Tongue (tissue), 2 donors: ENCODE measurements around the gene ZNF785. TPM values are rescaled to one million over a fixed set of nuclear protein-coding genes. Genes with fewer than 3 reads are reported as not detected.
"Not testable (repeated sequence)": the region's sequence is repeated elsewhere in the genome, so short reads cannot be mapped to it uniquely, and the experiment has no call there.

ENCODE experiments used
- DNase-seq: peaks from one replicate; pipeline ENCODE4 v3.0.0-alpha.2; 2015
- total RNA-seq: library from RNA; depleted of rRNA; stranded (reverse); fragments of >200 nt; gene quantifications from one replicate; pipeline ENCODE4 v1.2.3, GENCODE V29; 2014

ZNF785 gene
- total RNA-seq, result 12.1 TPM

- DNase-seq, result peak; percentile 99
Observed at GRCh38 chr16:30585400-30586191, at the start of gene ZNF785. TSS of gene ZNF785 (minus strand) at chr16:30585697. CDS start at chr16:30585611, 86 bp downstream.

- DNase-seq, result no peak
Observed at GRCh38 chr16:30633526-30633925, 48.0 kb upstream of the ZNF785 start.

DNA sequence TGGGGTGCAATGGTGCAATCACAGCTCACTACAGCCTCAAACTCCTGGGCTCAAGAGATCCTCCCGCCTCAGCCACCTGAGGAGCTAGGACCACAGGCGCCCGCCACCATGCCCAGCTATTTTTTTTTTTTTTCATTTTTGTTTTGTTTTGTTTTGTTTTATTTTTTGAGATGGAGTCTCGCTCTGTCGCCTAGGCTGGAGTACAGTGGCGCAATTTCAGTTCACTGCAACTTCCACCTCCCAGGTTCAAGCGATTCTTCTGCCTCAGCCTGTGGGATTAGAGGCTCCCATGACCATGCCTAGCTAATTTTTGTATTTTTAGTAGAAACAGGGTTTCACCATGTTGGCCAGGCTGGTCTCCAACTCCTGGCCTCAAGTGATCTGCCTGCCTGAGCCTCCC is 47.0 kb upstream of the ZNF785 start:
- DNase-seq, result not testable (repeated sequence)

DNA sequence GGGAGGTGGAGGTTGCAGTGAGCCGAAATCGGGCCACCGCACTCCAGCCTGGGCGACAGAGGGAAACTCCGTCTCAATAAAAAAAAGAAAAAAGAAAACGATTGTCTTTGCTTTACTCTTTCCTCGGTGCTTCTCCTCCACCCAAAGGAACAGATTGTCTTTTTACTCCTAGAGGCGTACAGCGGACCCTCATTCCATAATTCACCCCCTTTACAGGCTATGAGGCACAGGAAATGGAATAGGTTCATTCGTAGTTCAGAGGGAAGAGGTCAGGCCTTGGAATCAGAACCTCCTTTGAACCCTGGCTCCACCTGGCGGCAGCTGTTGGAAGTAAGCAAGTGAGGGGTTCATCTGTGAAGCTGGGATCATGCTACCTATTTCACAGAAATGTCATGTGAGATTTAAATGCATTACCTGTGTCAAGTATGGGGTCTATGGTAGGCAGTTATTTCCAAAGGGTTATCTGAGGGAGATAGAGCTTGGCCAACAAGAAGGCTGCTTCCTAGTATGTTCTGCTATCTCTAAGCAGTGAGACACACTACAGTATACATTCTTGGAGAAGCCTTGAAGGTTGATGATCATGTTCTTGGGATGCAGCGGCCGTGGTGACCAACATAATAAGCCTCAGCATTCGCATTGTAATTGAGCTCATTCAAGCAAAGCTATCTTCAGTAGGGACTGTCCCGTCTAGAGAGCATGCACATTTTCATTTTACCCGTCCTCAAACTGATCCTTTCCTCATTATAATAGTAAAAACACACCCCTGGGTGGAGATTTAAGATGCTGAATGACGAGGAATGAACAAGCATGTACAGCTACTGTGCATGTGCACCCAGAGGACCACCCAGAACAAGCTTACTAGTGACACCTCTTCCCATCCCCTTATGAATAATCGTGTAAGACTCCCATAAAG is 43.4 kb upstream of the ZNF785 start:
- DNase-seq, result peak; percentile 92

DNA sequence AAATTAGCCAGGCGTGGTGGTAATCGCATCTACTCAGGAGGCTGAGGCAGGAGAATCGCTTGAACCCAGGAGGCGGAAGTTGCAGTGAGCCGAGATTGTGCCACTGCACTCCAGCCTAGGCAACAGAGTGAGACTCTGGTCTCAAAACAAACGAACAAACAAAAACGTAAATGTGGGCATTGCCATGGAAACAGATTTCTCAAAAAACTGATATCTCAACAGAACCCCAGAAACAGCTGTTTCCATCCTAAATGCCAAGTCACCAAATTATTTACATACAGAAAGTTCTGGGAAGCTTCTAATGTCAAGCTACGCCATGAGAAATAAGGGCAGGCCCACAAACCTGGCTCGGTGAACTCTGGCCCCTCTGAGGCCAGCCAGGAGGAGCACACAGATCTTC is 40.7 kb upstream of the ZNF785 start:
- no peak for DNase-seq

DNA sequence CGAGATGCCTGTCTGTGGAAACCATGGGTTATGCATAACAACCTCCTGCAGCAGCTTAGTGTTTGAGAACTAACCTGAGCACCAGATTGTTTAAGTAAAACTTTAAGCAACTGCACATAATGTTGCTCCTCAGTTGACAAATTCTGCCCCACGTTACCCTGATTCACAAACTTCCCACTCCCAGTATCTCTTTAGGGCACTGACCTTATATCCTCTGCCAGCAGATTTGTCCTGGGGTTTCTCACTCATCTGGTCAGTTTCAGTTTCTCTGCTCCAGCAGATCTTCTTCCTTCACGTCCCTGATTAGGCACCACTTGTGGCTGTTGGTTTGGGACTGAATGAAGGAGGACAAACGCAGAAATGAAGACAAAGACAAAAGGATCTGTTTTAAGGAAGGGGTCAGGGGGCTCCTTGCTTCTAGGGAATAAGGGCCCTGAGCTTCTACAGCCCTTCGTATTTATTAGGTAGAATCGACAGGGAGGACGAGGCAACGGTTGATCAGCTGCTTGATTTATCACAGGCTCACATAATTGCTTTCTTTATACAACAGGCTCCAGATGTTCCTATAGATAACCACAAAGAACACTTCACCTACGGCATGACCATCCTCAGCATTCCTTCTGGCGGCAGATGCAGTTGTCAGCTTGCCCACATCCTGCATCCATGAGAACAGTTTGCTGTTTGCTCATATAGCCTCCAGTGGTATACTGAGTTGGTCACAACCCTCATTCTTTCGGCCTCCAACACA is 38.2 kb upstream of the ZNF785 start:
- no peak for DNase-seq

DNA sequence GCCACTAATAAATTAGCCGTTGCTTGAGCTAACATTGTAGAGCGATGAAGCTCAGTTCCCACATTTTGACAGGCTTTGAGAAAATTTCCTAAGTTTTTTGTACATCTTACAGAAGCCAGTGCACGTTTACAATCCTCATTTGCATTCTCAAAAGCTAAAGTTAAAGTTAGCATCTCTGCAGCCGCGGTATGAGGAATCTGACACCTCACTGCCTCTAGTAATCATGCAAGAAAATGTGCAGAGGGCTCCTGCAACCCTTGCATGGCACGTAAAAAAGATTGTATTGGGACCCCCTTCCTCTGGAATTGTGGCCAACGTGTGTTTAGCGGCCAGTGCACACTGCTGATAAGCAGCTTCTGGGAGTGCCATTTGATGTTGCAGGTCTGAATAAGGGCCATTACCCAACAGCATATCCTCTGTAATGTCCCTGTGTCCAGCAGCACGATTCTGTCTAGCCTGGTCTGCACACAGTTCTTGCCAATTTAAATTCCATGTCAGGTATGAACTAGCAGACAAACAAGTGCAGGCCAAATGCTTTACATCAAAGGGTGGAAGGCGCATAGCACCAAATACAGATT is 37.0 kb upstream of the ZNF785 start:
- no peak for DNase-seq

DNA sequence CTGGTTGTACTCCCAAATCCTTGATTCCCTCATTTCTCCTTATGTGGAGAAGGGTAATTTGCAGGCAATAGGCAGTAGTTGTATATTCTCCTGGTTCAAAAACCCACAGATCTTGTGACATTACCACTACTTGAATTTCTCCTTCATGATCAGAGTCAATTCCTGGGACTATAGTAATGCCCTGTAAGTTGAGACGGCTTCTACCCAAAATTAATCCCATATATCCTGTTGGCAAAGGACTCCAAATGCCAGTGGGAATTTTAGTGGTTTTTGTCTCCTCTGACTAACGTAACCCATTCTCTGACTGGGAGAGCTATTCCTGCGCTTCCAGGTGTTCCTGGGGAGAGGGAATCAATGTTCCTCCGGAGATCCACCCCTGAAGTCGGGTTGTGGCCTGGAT is 36.3 kb upstream of the ZNF785 start:
- DNase-seq, result no peak

DNA sequence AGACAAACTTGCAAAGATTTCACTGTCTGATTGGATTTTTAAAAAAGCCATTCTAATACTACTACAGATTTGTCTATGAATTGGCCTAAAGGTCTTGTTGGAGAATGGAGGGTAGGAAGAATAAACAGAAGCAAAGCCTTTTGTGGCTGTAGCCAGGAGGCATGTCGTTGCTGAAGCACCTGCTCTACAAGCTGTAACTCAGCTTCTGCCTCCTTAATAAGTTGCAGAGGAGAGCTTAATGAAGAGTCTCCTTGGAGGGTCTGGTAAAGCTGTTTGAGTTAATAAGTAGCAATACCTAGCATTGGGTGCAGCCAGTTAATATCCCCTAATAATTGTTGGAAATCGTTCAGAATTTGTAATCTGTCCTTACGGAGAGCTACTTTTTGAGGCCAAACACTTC is 34.7 kb upstream of the ZNF785 start:
- no peak for DNase-seq

- DNase-seq, result no peak
Observed at GRCh38 chr16:30619638-30620037, 34.1 kb upstream of the ZNF785 start.

GRCh38 chr16:30619202-30619601 is 33.7 kb upstream of the ZNF785 start:
- DNase-seq, result no peak

DNA sequence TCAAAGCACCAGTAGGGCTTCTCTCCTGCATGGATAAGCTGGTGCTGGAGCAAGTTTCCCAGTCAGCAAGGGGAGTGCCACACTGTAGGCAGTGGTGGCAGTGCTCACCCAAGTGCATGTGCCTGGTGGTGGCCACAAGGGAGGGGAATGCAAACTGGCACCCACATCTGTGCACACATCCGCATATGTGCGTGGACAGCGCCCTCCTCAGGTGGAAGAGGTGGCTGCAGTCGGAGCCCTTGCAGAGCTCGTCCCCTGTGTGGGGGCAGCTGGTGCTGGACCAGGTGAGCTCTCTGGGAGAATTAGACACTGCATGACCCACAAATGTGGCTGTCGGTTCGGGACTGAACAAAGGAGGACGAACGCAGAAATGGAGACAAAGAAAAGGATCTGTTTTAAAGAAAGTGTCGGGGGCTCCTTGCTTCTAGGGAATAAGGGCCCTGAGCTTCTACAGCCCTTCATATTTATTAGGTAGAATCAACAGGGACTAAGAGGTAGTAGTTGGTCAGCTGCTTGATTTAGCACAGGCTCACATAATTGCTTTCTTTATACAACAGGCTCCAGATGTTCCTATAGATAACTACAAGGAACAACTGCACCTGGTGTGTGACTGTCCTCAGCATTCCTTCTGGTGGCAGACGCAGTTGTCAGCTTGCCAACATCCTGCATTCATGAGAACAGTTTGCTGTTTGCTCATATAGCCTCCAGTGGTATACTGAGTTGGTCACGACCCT is 30.0 kb upstream of the ZNF785 start:
- DNase-seq, result peak; percentile 22

GRCh38 chr16:30609926-30610839 is 24.7 kb upstream of the ZNF785 start, which contains the start of gene ZNF689:
TSS of gene ZNF689 (minus strand) at chr16:30610389. CDS start at chr16:30610041, 348 bp downstream.
- peak; percentile 99 for DNase-seq

GRCh38 chr16:30609002-30609925 is 23.8 kb upstream of the ZNF785 start:
- peak; percentile 55 for DNase-seq

- no peak for DNase-seq
Observed at GRCh38 chr16:30606004-30606403, 20.5 kb upstream of the ZNF785 start.

DNA sequence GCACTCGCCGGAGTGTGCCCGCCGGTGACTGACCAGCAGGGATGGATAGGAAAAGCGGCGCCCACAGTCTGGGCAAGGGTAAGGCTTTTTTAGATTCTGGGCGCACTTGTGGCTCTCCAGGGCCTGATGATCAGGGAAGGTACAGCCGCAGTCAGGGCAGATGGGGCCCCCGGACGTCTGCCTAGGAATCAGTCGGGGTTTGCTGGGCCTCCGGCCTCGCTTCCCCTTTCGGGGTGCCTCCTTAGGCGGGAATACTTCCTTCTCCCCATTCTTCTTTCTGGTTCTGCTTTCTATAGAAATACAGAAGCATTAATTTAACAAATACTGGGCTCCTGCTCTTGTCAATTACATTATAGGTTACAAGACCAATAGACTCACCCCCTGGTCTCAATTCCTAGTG is 19.7 kb upstream of the ZNF785 start:
- DNase-seq, result no peak

- no peak for DNase-seq
Observed at GRCh38 chr16:30604316-30604947, 18.9 kb upstream of the ZNF785 start.

- no peak for DNase-seq
Observed at GRCh38 chr16:30603945-30604315, 18.4 kb upstream of the ZNF785 start.
